Right ventricle myocardium inferior (tissue), 1 donor: ENCODE results near the gene HMCN1. TPM values are rescaled to one million over a fixed set of nuclear protein-coding genes. Genes with fewer than 3 reads are reported as not detected.
"Not testable (repeated sequence)": the region's sequence is repeated elsewhere in the genome, so short reads cannot be mapped to it uniquely, and the experiment has no call there.

Source experiments
- ATAC-seq: fragments of 200-7000 bp; cut with Tn5 transposase; one replicate; pipeline ENCODE4 v1.9.1; 2020; ENCODE audit warnings: mild to moderate bottlenecking, moderate library complexity
- DNase-seq: peaks from one replicate; pipeline ENCODE4 v3.0.0; 2021; ENCODE audit errors: missing footprints
- intact Hi-C: fragments of 100-400 bp; cut with DNase I; formaldehyde crosslinking; loops from one replicate; pipeline ENCODE4 v1.11.0; 2022
- total RNA-seq: library from RNA; stranded (reverse); fragmentation: NEBNext Ultra II Directional; extraction: Animal tissue kit (Norgen Biotek cat#: 25700); gene quantifications from one replicate; pipeline ENCODE4 v1.2.1, GENCODE V29; 2021
- donor health status: DM: no; HTN: yes; CAD: no; lungs with severe emphysema.

Gene HMCN1
- total RNA-seq, 1 donor from 2014 or later: 7.6 TPM

DNA sequence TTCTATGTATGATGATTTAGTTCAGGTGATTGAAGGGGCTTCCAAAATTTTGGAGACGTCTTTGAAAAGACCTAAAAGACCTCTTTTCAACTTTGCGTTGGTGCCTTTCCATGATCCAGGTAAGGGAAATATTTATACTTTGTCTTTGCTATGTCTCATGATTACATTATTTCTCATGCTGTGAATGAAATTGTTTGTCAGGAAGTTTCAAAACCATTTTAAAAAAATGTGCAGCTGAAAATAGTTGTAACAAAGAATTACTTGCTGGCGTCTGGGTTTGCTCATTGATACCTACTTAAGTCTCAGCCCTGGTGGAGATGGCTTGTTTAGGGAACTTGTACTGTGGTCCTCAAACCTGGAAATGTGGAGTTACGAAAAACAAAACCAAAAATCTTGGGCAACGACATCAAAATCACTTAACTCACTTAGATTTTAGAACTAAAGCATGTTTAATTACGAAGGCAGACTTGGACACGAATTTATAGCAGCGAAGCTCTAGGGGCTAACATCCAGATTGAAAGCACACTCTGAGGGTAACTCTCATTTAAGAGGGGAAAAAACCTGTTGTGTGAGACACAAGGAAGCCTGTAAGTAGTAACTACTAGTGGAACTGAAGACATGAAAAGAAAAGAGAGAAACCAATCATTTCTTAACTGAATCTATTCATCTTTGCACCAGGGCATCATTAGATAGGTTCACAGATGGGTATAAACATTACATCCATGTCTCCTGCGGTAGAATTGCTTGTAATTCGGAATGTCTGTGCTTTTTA lies 924 bp downstream of the HMCN1 start:
- no peak for DNase-seq
- no peak for ATAC-seq
- intact Hi-C loops: no loop called here

DNA sequence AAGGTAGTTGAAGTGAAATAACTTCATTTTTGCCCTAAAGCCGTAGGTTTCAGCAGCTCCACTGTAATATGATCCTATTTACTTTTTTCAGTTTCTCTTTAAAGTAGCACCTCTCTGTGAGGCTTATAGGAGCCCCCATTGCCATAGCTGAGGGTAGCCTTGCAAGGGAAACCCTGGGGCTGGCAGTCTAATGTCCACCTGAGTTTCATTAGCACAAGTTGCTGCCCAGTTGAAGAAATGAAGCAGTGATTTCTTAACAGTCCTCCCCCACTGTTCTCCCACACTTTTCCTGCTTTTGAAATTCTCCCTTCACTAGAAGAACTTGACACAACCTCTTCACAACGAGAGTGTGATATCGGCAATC lies 1.5 kb downstream of the HMCN1 start:
- ATAC-seq: no peak
- intact Hi-C loops: no loop called here
- DNase-seq: no peak

DNA sequence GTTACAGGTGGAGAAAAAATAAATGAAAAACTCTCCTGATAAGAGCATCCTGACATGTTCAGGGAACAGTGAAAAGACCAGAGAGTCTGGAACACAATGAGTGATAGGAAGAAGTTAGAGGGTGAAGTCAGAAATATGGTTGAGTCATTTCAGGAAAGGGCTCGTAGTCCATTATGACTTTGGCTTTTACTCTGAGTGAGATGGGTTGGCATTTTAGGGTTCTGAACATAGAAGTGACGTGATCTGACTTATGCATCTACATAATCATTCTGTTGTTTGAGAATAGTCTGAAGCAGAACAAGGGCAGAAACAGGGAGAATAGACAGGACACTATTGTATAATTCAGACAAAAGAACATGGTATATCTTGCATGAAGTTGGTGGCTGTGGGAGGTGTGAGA lies 5.8 kb downstream of the HMCN1 start:
- ATAC-seq (no peak), DNase-seq (no peak)
- intact Hi-C loops: no loop called here

DNA sequence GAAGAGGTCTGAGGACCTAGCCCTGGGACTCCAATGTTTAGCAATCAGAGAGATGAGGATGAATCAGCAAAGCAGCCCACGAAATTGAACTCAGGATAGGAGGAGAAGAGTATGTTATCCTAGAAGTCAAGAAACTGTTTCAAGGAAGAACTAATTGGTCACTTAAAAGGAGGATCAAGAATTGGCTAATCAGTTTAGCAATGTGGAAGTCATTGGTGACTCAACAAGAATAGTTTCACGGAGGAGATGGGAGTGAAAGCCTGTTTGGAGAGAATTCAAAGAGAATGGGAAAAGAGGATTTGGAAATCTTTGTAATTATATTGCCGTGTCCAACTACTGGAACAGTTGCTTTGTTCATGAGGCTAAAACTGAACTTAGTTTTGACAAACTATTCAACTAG lies 7.4 kb downstream of the HMCN1 start:
- intact Hi-C loops: no loop called here
- no peak for ATAC-seq
- no peak for DNase-seq

DNA sequence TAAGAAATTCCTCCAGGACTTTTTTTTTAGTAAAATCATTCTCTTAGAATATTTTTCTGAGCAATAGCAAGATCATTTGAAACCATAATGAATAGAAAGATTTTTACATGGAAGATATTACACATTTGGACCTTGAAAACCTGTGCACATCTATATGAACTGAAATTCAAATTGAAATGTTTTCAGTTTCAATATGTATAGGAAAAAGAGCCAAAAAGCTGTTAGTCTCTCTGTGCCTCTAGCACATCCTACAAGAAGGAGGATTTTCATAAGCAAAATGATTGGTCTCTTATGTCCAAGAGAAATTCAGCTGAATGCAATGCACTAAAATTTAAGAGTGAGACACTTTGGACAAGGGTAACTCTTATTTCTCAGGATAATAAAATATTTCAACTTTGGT lies 8.2 kb downstream of the HMCN1 start:
- ATAC-seq (no peak), DNase-seq (no peak)
- intact Hi-C loops: no loop called here

DNA sequence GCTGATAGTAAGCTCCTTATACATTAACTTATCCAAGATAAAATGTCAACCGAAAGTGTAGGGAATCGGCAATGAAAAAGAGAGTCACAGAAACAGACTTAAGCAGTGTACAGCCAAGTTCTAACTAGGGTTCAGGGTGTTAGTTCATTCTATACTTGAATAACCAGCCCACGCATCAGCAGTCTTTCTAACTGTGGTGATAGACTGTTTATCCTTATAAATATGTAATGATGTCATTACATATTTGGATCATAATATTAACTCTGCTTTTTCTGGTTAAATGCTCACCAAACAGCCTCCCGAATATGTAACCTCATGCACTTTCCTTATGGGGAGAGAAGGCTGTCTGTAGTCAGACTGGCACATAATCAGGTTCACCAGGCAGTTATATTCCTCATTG lies 11.0 kb downstream of the HMCN1 start:
- DNase-seq (no peak), ATAC-seq (no peak)
- intact Hi-C loops: no loop called here

DNA sequence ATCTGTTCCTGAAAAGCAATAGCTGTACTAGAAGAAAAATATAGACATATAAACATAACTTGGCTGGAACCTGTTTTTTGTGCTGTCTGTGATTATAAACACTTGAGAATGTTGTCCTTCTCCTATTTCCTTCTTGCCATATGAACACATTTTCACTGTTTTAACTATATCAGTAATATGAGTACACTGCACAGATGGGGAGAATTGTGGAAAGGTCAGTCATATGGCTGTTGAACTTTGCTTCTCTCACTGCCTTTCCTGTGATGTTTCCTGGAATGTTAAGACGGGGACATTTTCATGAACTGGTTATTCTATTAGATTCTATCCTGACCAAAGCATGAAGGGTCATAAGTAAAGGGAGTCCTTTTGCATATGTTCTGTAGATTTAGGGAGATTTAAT lies 24.9 kb downstream of the HMCN1 start:
- DNase-seq (no peak), ATAC-seq (no peak)

DNA sequence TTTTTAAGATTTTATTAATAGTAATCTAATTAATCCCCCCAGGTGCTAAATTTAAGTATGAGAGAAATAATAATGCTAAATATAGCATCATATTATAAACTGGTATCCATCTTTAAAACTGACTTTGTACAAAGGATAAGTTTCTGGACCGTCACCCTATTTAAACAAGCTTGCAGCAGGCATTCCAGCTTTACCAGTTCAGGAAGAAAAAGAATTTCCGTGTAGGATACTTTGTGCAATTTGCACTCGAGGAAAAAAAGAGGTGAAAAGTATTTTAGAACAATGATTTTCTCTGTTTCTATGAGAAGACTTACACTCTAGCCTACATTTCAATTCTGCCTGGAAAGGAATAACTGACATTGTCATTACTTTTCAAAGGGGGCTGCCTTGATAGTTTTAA lies 27.6 kb downstream of the HMCN1 start:
- DNase-seq (no peak), ATAC-seq (no peak)
- intact Hi-C loops: no loop called here

More for the DNA sequence above, 24.9 kb downstream of the HMCN1 start:
- intact Hi-C loops: no loop called here

DNA sequence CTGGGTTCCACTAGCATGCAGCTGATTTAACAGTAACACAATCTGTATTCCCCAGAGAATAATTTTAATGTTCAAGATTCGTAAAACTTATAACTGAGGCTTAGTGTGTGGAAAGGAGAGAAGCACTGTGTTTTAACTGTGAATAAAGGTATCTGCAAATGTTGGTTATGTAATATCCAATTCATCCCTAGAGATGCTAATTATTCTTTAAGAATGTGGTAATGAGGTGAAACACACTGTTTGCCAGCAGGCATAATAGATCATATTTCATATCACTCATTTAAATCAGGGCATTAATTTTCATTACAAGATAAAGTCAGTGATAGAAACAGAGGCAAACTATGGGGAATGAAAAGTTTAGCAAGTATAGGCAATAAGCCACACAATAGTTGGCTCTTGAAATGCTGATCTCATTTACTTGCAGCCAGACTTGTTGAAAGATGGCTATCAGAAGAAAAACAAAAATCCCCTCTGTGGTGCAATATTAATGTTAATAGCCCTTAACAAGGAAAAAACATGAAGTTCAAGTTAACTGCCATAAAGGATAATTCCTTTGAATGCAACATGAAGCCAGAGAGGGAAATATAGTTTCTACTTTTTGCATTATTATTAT lies 33.4 kb downstream of the HMCN1 start:
- intact Hi-C loops: no loop called here
- ATAC-seq: peak; percentile 34
- DNase-seq: no peak

DNA sequence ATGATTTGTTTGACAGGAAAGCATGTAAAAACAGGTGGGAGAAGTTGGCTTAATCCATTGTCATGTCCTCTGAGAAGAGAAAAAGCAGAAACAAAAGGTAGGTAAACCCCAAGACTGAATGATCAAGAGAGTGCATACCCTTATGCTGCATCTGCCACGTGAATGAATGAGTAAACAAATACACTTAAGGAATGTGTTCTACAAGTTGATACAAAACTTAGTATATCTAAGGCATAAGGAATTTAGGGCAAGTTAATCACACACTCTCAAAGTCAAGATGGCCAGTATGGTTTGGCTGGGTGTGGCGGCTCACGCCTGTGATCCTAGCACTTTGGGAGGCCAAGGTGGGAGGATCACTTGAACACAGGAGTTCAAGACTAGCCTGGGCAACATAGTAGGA lies 34.2 kb downstream of the HMCN1 start:
- intact Hi-C loops: no loop called here
- DNase-seq (no peak), ATAC-seq (no peak)

DNA sequence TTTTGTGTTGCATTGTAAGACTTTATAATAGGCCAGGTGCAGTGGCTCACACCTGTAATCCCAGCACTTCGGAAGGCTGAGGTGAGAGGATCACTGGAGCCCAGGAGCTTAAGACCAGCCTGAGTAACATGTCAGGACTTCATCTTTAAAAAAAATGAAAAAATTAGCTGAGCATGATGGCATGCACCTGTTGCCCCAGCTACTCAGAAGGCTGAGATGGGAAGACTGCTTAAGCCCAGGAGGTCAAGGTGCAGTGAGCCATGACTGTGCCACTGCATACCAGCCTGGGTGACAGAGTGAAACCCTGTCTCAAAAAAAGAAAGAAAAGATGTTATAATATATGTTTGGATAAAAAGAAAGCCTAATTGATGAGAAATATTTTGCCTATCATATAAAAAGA lies 34.9 kb downstream of the HMCN1 start:
- intact Hi-C loops: no loop called here
- no peak for DNase-seq
- no peak for ATAC-seq

DNA sequence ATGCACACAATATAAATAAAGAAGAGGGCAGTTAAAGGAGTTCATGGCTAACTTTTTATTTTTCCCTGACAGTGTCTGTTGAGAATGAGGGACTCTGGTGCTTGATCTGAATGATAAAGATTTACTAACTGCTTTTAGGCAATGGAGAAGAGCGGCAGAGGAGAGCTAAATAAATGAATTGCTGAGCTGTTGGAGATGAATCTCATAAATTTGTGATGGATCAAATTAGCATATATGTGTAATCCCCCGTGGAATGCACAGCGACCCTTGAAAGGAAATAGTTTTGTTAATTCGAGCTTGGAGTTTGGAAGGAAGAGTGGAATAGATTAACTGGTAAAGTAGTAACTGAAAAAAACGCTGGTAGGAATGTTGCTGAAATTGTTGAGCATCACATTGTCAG lies 40.2 kb downstream of the HMCN1 start:
- ATAC-seq (no peak), DNase-seq (no peak)
- intact Hi-C loops: no loop called here

DNA sequence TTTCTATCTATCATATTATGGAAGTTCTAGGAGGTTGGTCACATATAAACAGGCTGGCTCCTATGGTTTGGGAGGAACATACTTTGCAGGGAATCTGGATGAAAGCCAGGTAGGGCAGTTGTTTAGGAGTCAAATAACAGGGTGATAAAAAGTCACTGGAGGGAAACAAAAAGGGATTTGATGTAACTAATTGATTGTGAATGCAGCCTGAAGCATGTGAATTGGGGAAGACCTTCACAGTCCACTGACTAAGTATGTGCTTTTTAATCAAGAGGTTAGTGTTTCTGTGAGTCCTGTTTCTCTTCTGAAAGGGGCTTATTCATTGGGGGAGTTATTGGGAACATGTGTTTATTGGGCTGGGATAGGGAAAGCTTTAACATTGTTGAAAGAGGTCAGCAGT lies 41.3 kb downstream of the HMCN1 start:
- intact Hi-C loops: no loop called here
- ATAC-seq: no peak
- DNase-seq: no peak

DNA sequence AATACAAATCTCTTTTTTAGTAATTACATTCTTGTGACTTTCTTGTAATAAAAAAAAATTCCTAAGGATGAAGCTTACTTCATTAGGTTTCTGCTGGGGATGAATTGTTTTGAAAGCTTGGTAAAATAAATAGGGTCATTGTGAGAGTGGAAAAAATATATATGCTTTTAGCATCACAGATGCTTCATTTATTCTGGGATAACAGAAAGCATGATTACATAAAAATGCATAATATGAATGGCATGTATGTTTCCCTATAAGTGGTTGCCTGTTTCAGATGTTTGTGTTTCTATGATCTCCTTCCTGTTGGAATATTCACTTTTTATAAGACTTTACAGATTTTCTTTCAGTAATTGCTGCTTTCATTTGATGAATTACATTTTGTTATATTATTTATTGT lies 42.3 kb downstream of the HMCN1 start:
- no peak for DNase-seq
- intact Hi-C loops: no loop called here
- ATAC-seq: no peak

DNA sequence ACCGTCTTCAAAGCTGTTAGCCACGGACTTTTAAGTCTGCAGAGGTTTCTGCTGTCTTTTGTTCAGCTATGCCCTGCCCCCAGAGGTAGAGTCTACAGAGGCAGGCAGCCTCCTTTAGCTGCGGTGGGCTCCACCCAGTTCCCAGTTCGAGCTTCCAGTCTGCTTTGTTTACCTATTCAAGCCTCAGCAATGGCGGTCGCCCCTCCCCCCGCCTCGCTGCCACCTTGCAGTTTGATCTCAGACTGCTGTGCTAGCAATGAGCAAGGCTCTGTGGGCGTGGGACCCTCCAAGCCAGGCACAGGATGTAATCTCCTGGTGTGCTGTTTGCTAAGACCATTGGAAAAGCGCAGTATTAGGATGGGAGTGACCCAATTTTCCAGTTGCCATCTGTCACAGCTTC lies 49.7 kb downstream of the HMCN1 start:
- peak; percentile 57 for DNase-seq
- ATAC-seq, intact Hi-C loops: not testable (repeated sequence)

DNA sequence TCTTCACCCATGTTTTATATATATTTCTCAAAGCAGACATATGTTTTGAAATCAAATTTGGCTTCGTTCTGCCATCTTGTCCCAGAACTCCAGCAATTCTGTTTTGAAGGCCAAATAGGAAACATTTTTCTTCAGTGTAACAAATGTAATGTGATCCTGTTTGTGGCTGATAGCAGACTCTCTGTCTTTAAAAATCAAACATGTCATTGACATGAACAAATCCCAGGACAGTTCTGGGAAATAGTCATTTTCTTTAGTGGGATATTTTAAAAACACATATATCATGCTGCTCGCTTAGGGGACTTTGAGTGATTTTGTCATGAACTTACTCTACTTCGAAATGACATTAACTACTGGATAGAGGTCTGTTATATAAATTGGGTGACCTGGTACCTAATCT lies 51.4 kb downstream of the HMCN1 start:
- intact Hi-C loops: no loop called here
- ATAC-seq: no peak
- DNase-seq: no peak

DNA sequence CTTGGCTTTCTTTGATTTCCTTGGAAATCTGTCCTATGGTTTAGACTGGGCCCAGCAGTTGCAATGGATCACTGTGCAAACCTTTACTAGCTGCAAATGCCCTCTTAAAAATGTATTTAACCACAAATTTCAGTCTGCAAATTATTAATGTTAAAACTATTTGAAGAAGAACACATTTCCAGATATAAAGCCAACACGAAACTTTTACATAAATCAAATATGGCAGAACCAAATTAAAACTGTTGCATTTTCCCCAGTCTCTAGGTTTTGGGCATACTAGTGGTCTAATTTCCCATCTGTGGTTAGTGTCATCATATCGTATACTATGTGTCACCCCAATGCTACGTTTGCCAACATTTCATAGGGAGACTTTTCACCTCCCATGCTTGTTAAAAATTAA lies 52.3 kb downstream of the HMCN1 start:
- ATAC-seq: no peak
- DNase-seq: no peak
- intact Hi-C loops: no loop called here

DNA sequence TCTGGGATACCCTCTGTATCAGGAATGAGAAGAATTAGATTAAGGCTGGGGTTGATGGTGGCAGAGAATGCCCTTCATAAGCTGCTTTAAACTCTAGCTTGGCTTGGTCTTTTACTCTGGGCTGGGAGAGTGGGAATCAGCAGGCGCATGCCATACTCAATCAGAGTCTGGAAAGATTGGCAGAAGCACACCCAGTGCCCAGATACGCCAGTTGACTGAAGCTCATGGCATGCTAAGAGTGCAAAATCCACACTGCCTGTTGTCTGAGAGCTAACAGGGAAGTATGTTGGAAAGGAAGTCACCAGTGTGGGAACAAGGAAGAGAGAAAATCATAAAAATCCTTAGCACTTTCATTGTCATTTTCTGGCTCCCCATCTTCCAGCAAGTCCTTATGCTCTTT lies 53.0 kb downstream of the HMCN1 start:
- ATAC-seq (no peak), DNase-seq (no peak)
- intact Hi-C loops: no loop called here

DNA sequence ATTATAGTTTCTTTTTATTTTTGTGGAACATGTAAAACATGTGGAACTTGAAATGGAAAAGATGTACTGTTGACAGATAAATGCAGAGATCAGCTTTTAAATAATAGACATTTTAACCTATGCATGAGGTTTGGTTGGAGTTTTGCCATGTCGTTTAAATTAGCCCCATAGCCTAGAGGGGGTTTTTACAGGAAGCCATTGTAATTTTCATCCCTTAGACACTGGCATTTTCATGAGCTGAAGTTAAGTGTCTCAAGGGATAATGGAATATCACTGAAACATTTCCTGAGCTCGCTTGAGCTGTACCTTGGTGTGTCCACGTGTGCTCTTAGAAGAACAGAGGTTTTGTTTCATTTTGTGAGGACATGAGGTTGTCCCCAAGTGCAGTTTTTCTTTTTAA lies 54.2 kb downstream of the HMCN1 start:
- ATAC-seq (no peak), DNase-seq (no peak)
- intact Hi-C loops: no loop called here

DNA sequence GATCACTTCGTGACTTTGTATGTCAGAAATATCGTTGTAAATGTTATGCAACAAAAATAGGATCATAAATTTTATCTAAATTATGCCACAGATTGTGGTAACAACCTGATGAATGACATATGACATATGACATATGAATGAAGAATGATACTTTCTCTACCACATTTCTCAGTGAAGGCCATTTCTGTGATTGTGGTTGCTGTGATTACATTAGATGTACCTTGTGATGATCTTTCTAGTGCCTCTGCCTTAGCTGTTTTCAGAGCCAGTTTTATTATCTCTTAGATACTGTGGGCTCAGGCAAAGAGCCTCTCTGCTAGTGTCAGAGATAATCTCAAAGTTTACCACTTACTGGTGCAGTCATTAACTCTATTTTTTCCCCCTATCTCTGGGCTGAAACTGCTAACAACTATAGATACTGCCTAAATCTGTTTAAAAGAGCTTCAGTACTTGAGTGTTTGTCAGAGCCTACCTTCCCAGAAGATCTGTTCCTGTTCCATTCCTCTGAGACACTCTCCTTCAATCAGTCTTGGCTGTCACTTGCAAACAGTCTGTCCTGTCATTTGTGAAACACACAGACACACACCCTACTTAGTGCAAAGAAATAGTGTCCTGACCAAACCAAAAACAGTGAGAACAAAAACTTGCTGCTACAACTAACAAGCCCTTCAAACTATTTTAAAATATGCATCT lies 55.5 kb downstream of the HMCN1 start:
- intact Hi-C loops: no loop called here
- DNase-seq: no peak
- ATAC-seq: peak; percentile 46
